GM20000 (cell line): ENCODE results near the gene TMEM63B.
"Not testable (repeated sequence)": the region's sequence is repeated elsewhere in the genome, so short reads cannot be mapped to it uniquely, and the experiment has no call there.

ENCODE experiments used
- DNase-seq: peaks from one replicate; pipeline ENCODE4 v3.0.0; 2012; ENCODE audit warnings: low spot score
- CTCF ChIP-seq: IDR thresholded peaks from 2 replicates; pipeline ENCODE4 v1.5.1; 2012; ENCODE audit warnings: mild to moderate bottlenecking, control low read depth; ENCODE audit errors: extremely low read depth, missing control alignments

The TMEM63B gene

GRCh38 chr6:44133981-44134711 lies 6.8 kb downstream of the TMEM63B start:
- TF ChIP-seq CTCF = no peak

GRCh38 chr6:44135173-44135758 lies 7.9 kb downstream of the TMEM63B start:
- no peak for TF ChIP-seq CTCF
- DNase-seq = no peak

More at GRCh38 chr6:44133981-44134711, 6.8 kb downstream of the TMEM63B start:
- no peak for DNase-seq

- no peak for TF ChIP-seq CTCF
- DNase-seq = no peak
Measured at GRCh38 chr6:44135875-44136274, 8.5 kb downstream of the TMEM63B start.

GRCh38 chr6:44138717-44139350 lies 11.5 kb downstream of the TMEM63B start:
- no peak for TF ChIP-seq CTCF
- DNase-seq = no peak

GRCh38 chr6:44139351-44139743 lies 12.0 kb downstream of the TMEM63B start:
- DNase-seq = no peak
- TF ChIP-seq CTCF = no peak

- DNase-seq = no peak
- no peak for TF ChIP-seq CTCF
Measured at GRCh38 chr6:44142835-44143234, 15.5 kb downstream of the TMEM63B start.

GRCh38 chr6:44143731-44144130 lies 16.4 kb downstream of the TMEM63B start:
- no peak for DNase-seq
- no peak for TF ChIP-seq CTCF

GRCh38 chr6:44144536-44144935 lies 17.2 kb downstream of the TMEM63B start:
- DNase-seq = not testable (repeated sequence)
